ENCODE measurements around the gene GLT1D1. TPM values are rescaled to one million over a fixed set of nuclear protein-coding genes. Genes with fewer than 3 reads are reported as not detected.

Gene GLT1D1
- total and polyA plus RNA-seq, 2 donors (not counting 1 experiment from before 2014, with no cell fraction given): under 0.01 TPM; not detected in 1

DNA sequence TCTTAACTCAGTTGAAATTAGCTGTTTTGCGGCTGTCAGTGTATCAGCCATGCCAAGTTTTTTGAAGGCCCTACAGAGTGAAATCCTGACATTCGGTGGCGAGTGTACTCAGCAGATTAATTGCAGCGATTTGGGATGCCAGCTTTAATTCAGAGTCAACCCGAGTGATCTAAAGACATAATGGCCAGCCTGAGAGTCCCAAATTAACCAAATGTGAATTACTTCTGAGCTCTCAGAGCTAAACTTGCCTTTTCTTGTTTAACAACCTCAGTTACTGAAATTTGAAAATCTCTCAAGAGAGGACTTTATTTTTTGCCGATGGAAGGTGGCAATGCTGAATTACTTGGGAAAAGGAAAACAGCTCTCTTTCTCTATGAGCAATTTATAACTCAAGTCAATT lies 148.5 kb downstream of the GLT1D1 start:
- Histone ChIP-seq H3K36me3 (ENCODE audit: control insufficient read depth, insufficient read depth, low read length) (no peaks in the 10 kb centered on the region), H4K20me1 (ENCODE audit: control insufficient read depth, extremely low read depth, insufficient read depth, low read length) (no peaks in the 10 kb centered on the region), H3K4me3 (replicated peaks in 1 of 4; ENCODE audit: control extremely low read depth in 1 of 4, insufficient read depth in 1 of 4, low read depth in 3 of 4, low read length in 4 of 4) (no peak overlapping the region), H3K4me1 (ENCODE audit: control insufficient read depth, extremely low read depth, insufficient read depth, low read length) (no peaks in the 10 kb centered on the region), H2AFZ (ENCODE audit: low read length) (no peak overlapping the region), H3K9ac (ENCODE audit: insufficient read depth, low read length) (no peak overlapping the region), H3K9me3 (ENCODE audit: control insufficient read depth, insufficient read depth, low read depth, low read length) (no peaks in the 10 kb centered on the region), H3K27ac (ENCODE audit: insufficient read depth, low read length) (no peak overlapping the region), H3K27me3 (ENCODE audit: control insufficient read depth, insufficient read depth, low read length) (no peaks in the 10 kb centered on the region), H3K4me2 (ENCODE audit: extremely low read depth, insufficient read depth, low read length) (no peak overlapping the region), H3K79me2 (ENCODE audit: control insufficient read depth, insufficient read depth, low read length) (no peaks in the 10 kb centered on the region)
- no peak for DNase-seq (ENCODE audit: low read depth in 2 of 2)
- no peak for TF ChIP-seq CTCF (conservative IDR thresholded peaks at IDR 0.05 in 1 of 2, IDR thresholded peaks at IDR 0.05 in 1 of 2; ENCODE audit: low read depth in 1 of 2, low read length in 2 of 2)
- no peak for TF ChIP-seq EZH2 (IDR thresholded peaks at IDR 0.05; ENCODE audit: low read length, missing control alignments)

- Histone ChIP-seq H3K27me3 (ENCODE audit: control insufficient read depth, insufficient read depth, low read length) (no peaks in the 10 kb centered on the region), H3K9ac (ENCODE audit: insufficient read depth, low read length) (no peak overlapping the region), H3K27ac (ENCODE audit: insufficient read depth, low read length) (no peak overlapping the region), H3K9me3 (ENCODE audit: control insufficient read depth, insufficient read depth, low read depth, low read length) (no peaks in the 10 kb centered on the region), H3K4me2 (ENCODE audit: extremely low read depth, insufficient read depth, low read length) (no peak overlapping the region), H3K36me3 (ENCODE audit: control insufficient read depth, insufficient read depth, low read length) (no peaks in the 10 kb centered on the region), H2AFZ (ENCODE audit: low read length) (no peak overlapping the region), H3K4me1 (ENCODE audit: control insufficient read depth, extremely low read depth, insufficient read depth, low read length) (no peaks in the 10 kb centered on the region), H4K20me1 (ENCODE audit: control insufficient read depth, extremely low read depth, insufficient read depth, low read length) (no peaks in the 10 kb centered on the region), H3K79me2 (ENCODE audit: control insufficient read depth, insufficient read depth, low read length) (no peaks in the 10 kb centered on the region), H3K4me3 (replicated peaks in 1 of 4; ENCODE audit: control extremely low read depth in 1 of 4, insufficient read depth in 1 of 4, low read depth in 3 of 4, low read length in 4 of 4) (no peak overlapping the region)
- no peak for DNase-seq (ENCODE audit: low read depth in 2 of 2)
- no peak for TF ChIP-seq EZH2 (IDR thresholded peaks at IDR 0.05; ENCODE audit: low read length, missing control alignments)
- TF ChIP-seq CTCF (conservative IDR thresholded peaks at IDR 0.05 in 1 of 2, IDR thresholded peaks at IDR 0.05 in 1 of 2; ENCODE audit: low read depth in 1 of 2, low read length in 2 of 2): no peak
Observed at GRCh38 chr12:129002427-129002826, 149.1 kb downstream of the GLT1D1 start.

DNA sequence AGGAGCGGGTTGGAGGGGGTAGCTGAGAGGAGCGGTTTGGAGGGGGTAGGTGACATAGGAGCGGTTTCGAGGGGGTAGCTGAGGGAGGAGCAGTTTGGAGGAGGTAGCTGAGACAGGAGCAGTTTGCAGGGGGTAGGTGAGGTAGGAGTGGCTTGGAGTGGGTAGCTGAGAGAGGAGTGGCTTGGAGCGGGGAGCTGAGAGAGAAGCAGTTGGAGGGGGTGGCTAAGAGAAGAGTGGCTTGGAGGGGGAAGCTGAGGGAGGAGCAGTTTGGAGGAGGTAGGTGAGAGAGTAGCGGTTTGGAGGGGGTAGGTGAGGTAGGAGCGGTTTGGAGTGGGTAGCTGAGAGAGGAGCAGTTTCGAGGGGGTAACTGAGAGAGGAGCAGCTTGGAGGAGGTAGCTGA lies 152.1 kb downstream of the GLT1D1 start:
- H3K4me2 ChIP-seq (ENCODE audit: extremely low read depth, insufficient read depth, low read length): no peak overlapping the region
- no peak for DNase-seq (ENCODE audit: low read depth in 2 of 2)
- H4K20me1 ChIP-seq (ENCODE audit: control insufficient read depth, extremely low read depth, insufficient read depth, low read length): no peaks in the 10 kb centered on the region
- H3K4me3 ChIP-seq (replicated peaks in 1 of 4; ENCODE audit: control extremely low read depth in 1 of 4, insufficient read depth in 1 of 4, low read depth in 3 of 4, low read length in 4 of 4): no peak overlapping the region
- no peaks in the 10 kb centered on the region for H3K36me3 ChIP-seq (ENCODE audit: control insufficient read depth, insufficient read depth, low read length)
- H2AFZ ChIP-seq (ENCODE audit: low read length): no peak overlapping the region
- no peak overlapping the region for H3K27ac ChIP-seq (ENCODE audit: insufficient read depth, low read length)
- no peaks in the 10 kb centered on the region for H3K4me1 ChIP-seq (ENCODE audit: control insufficient read depth, extremely low read depth, insufficient read depth, low read length)
- H3K27me3 ChIP-seq (ENCODE audit: control insufficient read depth, insufficient read depth, low read length): no peaks in the 10 kb centered on the region
- no peak for TF ChIP-seq EZH2 (IDR thresholded peaks at IDR 0.05; ENCODE audit: low read length, missing control alignments)
- no peak for TF ChIP-seq CTCF (conservative IDR thresholded peaks at IDR 0.05 in 1 of 2, IDR thresholded peaks at IDR 0.05 in 1 of 2; ENCODE audit: low read depth in 1 of 2, low read length in 2 of 2)
- no peak overlapping the region for H3K9ac ChIP-seq (ENCODE audit: insufficient read depth, low read length)
- no peaks in the 10 kb centered on the region for H3K9me3 ChIP-seq (ENCODE audit: control insufficient read depth, insufficient read depth, low read depth, low read length)
- no peaks in the 10 kb centered on the region for H3K79me2 ChIP-seq (ENCODE audit: control insufficient read depth, insufficient read depth, low read length)

Data from fibroblast of lung (primary cell).